SK-N-SH (cell line): ENCODE data around the gene SLC6A16. TPM values are rescaled to one million over a fixed set of nuclear protein-coding genes. Genes with fewer than 3 reads are reported as not detected.

ENCODE experiments used
- CTCF ChIA-PET: fragments of 300-600, 350-600 bp; formaldehyde crosslinking; extraction: SDS; loops from one replicate; lab custom pipeline; 2021; lab: Yijun Ruan, JAX
- POLR2A ChIA-PET: fragments of 350-600 bp; sonication (Branson Sonifier 250); formaldehyde crosslinking; extraction: SDS; loops from one replicate; lab custom pipeline; 2020; ENCODE audit warnings: antibody characterized with exemption, inconsistent platforms; lab: Yijun Ruan, JAX
- DNase-seq: peaks from one replicate; pipeline ENCODE4 v3.0.0; 2012
- H2AFZ ChIP-seq: fragments of 200-600 bp; sonication (generic); 2 replicates; pipeline ENCODE4 v1.8.1; 2016; ENCODE audit warnings: antibody characterized with exemption, mild to moderate bottlenecking, low read depth
- H3F3A ChIP-seq: fragments of 200-600 bp; sonication (generic); replicated peaks from 2 replicates; pipeline ENCODE3; 2016; ENCODE audit warnings: antibody characterized with exemption, mild to moderate bottlenecking; ENCODE audit not compliant: insufficient read depth
- H3K27ac ChIP-seq, 2 experiments: fragments of 200-500 bp in 1 of 2; fragments of 200-600 bp in 1 of 2; sonication (Bioruptor generic) in 1 of 2; sonication (generic), shearing (Covaris generic) in 1 of 2; 2 replicates each; pipeline versions ENCODE4 v1.5.1 to v1.6.1; 2014 to 2016; ENCODE audit warnings: low read depth in 2 of 2, inconsistent platforms in 1 of 2, low read length in 1 of 2, mild to moderate bottlenecking in 1 of 2, mixed read lengths in 1 of 2
- H3K27me3 ChIP-seq: fragments of 200-600 bp; sonication (generic), shearing (Covaris generic); 2 replicates; pipeline ENCODE4 v1.6.1; 2016; ENCODE audit warnings: mixed run types; ENCODE audit not compliant: insufficient read depth
- H3K36me3 ChIP-seq, 2 experiments: fragments of 200-500 bp in 1 of 2; fragments of 200-600 bp in 1 of 2; sonication (Bioruptor generic) in 1 of 2; sonication (generic) in 1 of 2; replicated peaks in 1 of 2; 2 replicates each; pipeline versions ENCODE3 to v1.5.1; 2014 to 2016; ENCODE audit warnings: low read length in 1 of 2, mild to moderate bottlenecking in 1 of 2; ENCODE audit not compliant: insufficient read depth in 2 of 2, control insufficient read depth in 1 of 2
- H3K4me1 ChIP-seq, 2 experiments: fragments of 200-500 bp in 1 of 2; fragments of 200-600 bp in 1 of 2; sonication (Bioruptor generic) in 1 of 2; sonication (generic), shearing (Covaris generic) in 1 of 2; 2 replicates each; pipeline versions ENCODE4 v1.5.1 to v1.6.1; 2014 to 2016; ENCODE audit warnings: low read depth in 1 of 2, low read length in 1 of 2, mixed run types in 1 of 2; ENCODE audit not compliant: insufficient read depth in 2 of 2, control insufficient read depth in 1 of 2
- H3K4me2 ChIP-seq: fragments of 200-600 bp; sonication (generic), shearing (Covaris generic); 2 replicates; pipeline ENCODE4 v1.6.1; 2017; ENCODE audit warnings: mixed run types
- H3K4me3 ChIP-seq, 2 experiments: fragments of 200-500 bp in 1 of 2; fragments of 200-600 bp in 1 of 2; sonication (Bioruptor generic) in 1 of 2; sonication (generic), shearing (Covaris generic) in 1 of 2; 2 replicates each; pipeline versions ENCODE4 v1.5.1 to v1.8.1; 2014 to 2016; ENCODE audit warnings: low read depth in 2 of 2, inconsistent platforms in 1 of 2, low read length in 1 of 2, mild to moderate bottlenecking in 1 of 2, mixed read lengths in 1 of 2, moderate library complexity in 1 of 2
- H3K79me2 ChIP-seq: fragments of 200-600 bp; sonication (generic); 2 replicates; pipeline ENCODE4 v1.8.1; 2017; ENCODE audit warnings: mild to moderate bottlenecking; ENCODE audit not compliant: insufficient read depth
- H3K9ac ChIP-seq: fragments of 200-600 bp; sonication (generic); 2 replicates; pipeline ENCODE4 v1.6.1; 2017; ENCODE audit warnings: mixed run types
- H3K9me2 ChIP-seq: fragments of 200-600 bp; sonication (generic); 2 replicates; pipeline ENCODE4 v1.6.1; 2017; ENCODE audit warnings: mixed run types
- H3K9me3 ChIP-seq: fragments of 200-600 bp; sonication (generic); 2 replicates; pipeline ENCODE4 v1.6.1; 2017; ENCODE audit warnings: mixed run types, mild to moderate bottlenecking, moderate library complexity
- H4K20me1 ChIP-seq: fragments of 200-600 bp; sonication (generic); 2 replicates; pipeline ENCODE4 v1.6.1; 2017; ENCODE audit warnings: mild to moderate bottlenecking, mixed run types; ENCODE audit not compliant: insufficient read depth
- ELF1 ChIP-seq: IDR thresholded peaks from 2 replicates; pipeline ENCODE4 v1.4.0; 2012
- EP300 ChIP-seq, 2 experiments: IDR thresholded peaks; 2 replicates each; pipeline versions ENCODE4 v1.4.0 to v1.6.1; 2012; ENCODE audit warnings: borderline replicate concordance in 1 of 2, low read depth in 1 of 2, low read length in 1 of 2
- EZH2phosphoT487 ChIP-seq: fragments of 200-600 bp; sonication (generic); IDR thresholded peaks from 2 replicates; pipeline ENCODE4 v1.6.1; 2017; ENCODE audit warnings: low read depth, mixed run types, mild to moderate bottlenecking, antibody characterized with exemption, moderate library complexity, borderline replicate concordance
- FOSL2 ChIP-seq: IDR thresholded peaks from 2 replicates; pipeline ENCODE4 v1.4.0; 2012; ENCODE audit warnings: low read depth, mild to moderate bottlenecking, moderate library complexity, borderline replicate concordance
- FOXM1 ChIP-seq: IDR thresholded peaks from 2 replicates; pipeline ENCODE4 v1.4.0; 2012; ENCODE audit warnings: low read depth, mild to moderate bottlenecking
- GABPA ChIP-seq: IDR thresholded peaks from 2 replicates; pipeline ENCODE4 v1.4.0; 2012; ENCODE audit warnings: low read depth, mild to moderate bottlenecking
- JUND ChIP-seq: IDR thresholded peaks from 2 replicates; pipeline ENCODE4 v1.4.0; 2012
- MEF2A ChIP-seq: IDR thresholded peaks from 2 replicates; pipeline ENCODE4 v1.4.0; 2012; ENCODE audit warnings: low read depth, borderline replicate concordance
- MXI1 ChIP-seq: IDR thresholded peaks from 2 replicates; pipeline ENCODE4 v1.6.1; 2012; ENCODE audit warnings: mild to moderate bottlenecking, low read depth, low read length, improper control_type of control experiment
- NRF1 ChIP-seq: IDR thresholded peaks from 2 replicates; pipeline ENCODE4 v1.6.1; 2012; ENCODE audit warnings: low read depth, mild to moderate bottlenecking, low read length
- RAD21 ChIP-seq: IDR thresholded peaks from 2 replicates; pipeline ENCODE4 v1.6.1; 2012; ENCODE audit warnings: mild to moderate bottlenecking, low read length
- RFX5 ChIP-seq: IDR thresholded peaks from 2 replicates; pipeline ENCODE4 v1.6.1; 2012; ENCODE audit warnings: mild to moderate bottlenecking, improper control_type of control experiment, low read length
- RXRA ChIP-seq: IDR thresholded peaks from 2 replicates; pipeline ENCODE4 v1.4.0; 2012; ENCODE audit warnings: low read depth, mild to moderate bottlenecking, borderline replicate concordance
- SIN3A ChIP-seq: IDR thresholded peaks from 2 replicates; pipeline ENCODE4 v1.6.1; 2012; ENCODE audit warnings: low read depth, mild to moderate bottlenecking, low read length, moderate library complexity, borderline replicate concordance
- TAF1 ChIP-seq: IDR thresholded peaks from 2 replicates; pipeline ENCODE4 v1.6.1; 2012; ENCODE audit warnings: low read depth, mild to moderate bottlenecking, low read length, moderate library complexity, borderline replicate concordance
- polyA plus RNA-seq, 3 experiments: library from polyadenylated mRNA; depleted of rRNA; stranded (reverse); fragments of >200 nt; gene quantifications; 2 replicates each; pipeline ENCODE4 v1.2.3, GENCODE V29; 2012
- TF ChIP-seq, protein P1 (sequence below): IDR thresholded peaks from 2 replicates; pipeline ENCODE4 v1.6.1; 2012; ENCODE audit warnings: mild to moderate bottlenecking, low read depth, low read length, moderate library complexity
- TF ChIP-seq, protein P2 (sequence below): IDR thresholded peaks from 2 replicates; pipeline ENCODE4; 2012
- TF ChIP-seq, protein P3 (sequence below): IDR thresholded peaks from 2 replicates; pipeline ENCODE4 v1.4.0; 2012; ENCODE audit warnings: low read depth
- TF ChIP-seq, protein P4 (sequence below): fragments of 150-350 bp; IDR thresholded peaks from 2 replicates; pipeline ENCODE4 v1.6.1; 2017; ENCODE audit warnings: antibody characterized with exemption, low read length, low read depth, borderline replicate concordance

The SLC6A16 gene
- polyA plus RNA-seq, 1 of the 3 experiments (the other 2 are of a cell fraction), result 0.33 TPM

DNA sequence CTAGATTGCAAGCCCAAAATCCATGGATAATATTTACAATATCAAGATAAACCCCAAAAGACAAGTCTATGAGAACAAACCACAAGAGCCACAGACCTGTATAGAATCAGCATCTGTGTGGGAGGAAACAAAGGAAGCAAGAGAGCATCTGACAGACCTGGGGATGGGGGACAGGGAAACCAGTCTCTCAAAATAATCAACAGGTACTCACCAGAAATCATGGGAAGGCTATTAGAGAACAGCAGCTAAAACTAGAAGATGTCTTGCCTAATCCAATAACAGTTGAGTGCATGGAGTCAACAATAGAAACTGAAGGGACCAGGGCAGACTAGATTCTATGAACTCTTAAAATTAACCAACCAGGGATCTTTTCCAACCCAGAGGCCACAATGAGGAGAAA, 8.7 kb downstream of the SLC6A16 start:
- peaks cover 0 to 28% of the 10 kb centered on the region in 2 experiments for H3K36me3 ChIP-seq
- H3K79me2 ChIP-seq, result no peaks in the 10 kb centered on the region
- H3K9me2 ChIP-seq, result no peaks in the 10 kb centered on the region
- H3K27ac ChIP-seq, result no peak overlapping the region
- no peak for DNase-seq
- H3K9me3 ChIP-seq, result peaks cover 10% of the 10 kb centered on the region
- H3K4me3 ChIP-seq, result no peak overlapping the region
- CTCF ChIA-PET, result interaction anchor here (0.6 to 0.7 kb wide), 2 partner anchors 142 to 695 kb away, joined by 3 to 5 read pairs; no protein-coding TSS in a partner anchor
- no peak overlapping the region for H3K4me2 ChIP-seq
- no peaks in the 10 kb centered on the region for H4K20me1 ChIP-seq
- H2AFZ ChIP-seq, result no peak overlapping the region
- no peaks in the 10 kb centered on the region for H3F3A ChIP-seq
- TF ChIP-seq FOSL2, result no peak
- no peak for TF ChIP-seq JUND
- TF ChIP-seq MXI1, result no peak
- TF ChIP-seq EP300 (IDR thresholded peaks at IDR 0.05; ENCODE audit: borderline replicate concordance in 1 of 2, low read depth in 1 of 2, low read length in 1 of 2), result no peak
- TF ChIP-seq, protein P1, sequence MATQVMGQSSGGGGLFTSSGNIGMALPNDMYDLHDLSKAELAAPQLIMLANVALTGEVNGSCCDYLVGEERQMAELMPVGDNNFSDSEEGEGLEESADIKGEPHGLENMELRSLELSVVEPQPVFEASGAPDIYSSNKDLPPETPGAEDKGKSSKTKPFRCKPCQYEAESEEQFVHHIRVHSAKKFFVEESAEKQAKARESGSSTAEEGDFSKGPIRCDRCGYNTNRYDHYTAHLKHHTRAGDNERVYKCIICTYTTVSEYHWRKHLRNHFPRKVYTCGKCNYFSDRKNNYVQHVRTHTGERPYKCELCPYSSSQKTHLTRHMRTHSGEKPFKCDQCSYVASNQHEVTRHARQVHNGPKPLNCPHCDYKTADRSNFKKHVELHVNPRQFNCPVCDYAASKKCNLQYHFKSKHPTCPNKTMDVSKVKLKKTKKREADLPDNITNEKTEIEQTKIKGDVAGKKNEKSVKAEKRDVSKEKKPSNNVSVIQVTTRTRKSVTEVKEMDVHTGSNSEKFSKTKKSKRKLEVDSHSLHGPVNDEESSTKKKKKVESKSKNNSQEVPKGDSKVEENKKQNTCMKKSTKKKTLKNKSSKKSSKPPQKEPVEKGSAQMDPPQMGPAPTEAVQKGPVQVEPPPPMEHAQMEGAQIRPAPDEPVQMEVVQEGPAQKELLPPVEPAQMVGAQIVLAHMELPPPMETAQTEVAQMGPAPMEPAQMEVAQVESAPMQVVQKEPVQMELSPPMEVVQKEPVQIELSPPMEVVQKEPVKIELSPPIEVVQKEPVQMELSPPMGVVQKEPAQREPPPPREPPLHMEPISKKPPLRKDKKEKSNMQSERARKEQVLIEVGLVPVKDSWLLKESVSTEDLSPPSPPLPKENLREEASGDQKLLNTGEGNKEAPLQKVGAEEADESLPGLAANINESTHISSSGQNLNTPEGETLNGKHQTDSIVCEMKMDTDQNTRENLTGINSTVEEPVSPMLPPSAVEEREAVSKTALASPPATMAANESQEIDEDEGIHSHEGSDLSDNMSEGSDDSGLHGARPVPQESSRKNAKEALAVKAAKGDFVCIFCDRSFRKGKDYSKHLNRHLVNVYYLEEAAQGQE, result no peak
- no peak for TF ChIP-seq GABPA
- no peak for TF ChIP-seq NRF1
- TF ChIP-seq RAD21, result no peak
- TF ChIP-seq, protein P2, sequence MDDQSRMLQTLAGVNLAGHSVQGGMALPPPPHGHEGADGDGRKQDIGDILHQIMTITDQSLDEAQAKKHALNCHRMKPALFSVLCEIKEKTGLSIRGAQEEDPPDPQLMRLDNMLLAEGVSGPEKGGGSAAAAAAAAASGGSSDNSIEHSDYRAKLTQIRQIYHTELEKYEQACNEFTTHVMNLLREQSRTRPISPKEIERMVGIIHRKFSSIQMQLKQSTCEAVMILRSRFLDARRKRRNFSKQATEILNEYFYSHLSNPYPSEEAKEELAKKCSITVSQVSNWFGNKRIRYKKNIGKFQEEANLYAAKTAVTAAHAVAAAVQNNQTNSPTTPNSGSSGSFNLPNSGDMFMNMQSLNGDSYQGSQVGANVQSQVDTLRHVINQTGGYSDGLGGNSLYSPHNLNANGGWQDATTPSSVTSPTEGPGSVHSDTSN, result no peak
- no peak for TF ChIP-seq RFX5
- no peak for TF ChIP-seq FOXM1
- TF ChIP-seq RXRA, result no peak
- no peak for TF ChIP-seq MEF2A
- no peak for TF ChIP-seq SIN3A
- no peak for TF ChIP-seq ELF1
- TF ChIP-seq, protein P3, sequence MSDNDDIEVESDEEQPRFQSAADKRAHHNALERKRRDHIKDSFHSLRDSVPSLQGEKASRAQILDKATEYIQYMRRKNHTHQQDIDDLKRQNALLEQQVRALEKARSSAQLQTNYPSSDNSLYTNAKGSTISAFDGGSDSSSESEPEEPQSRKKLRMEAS, result no peak
- no peak for TF ChIP-seq EZH2phosphoT487
- TF ChIP-seq, protein P4, sequence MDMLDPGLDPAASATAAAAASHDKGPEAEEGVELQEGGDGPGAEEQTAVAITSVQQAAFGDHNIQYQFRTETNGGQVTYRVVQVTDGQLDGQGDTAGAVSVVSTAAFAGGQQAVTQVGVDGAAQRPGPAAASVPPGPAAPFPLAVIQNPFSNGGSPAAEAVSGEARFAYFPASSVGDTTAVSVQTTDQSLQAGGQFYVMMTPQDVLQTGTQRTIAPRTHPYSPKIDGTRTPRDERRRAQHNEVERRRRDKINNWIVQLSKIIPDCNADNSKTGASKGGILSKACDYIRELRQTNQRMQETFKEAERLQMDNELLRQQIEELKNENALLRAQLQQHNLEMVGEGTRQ, result no peak
- no peak for TF ChIP-seq TAF1
- POLR2A ChIA-PET, result no interaction called here
- H3K9ac ChIP-seq, result no peak overlapping the region
- H3K27me3 ChIP-seq, result no peaks in the 10 kb centered on the region
- no peaks in the 10 kb centered on the region for H3K4me1 ChIP-seq
